Dendritic cell treated with granulocyte-macrophage colony-stimulating factor and Interleukin-4, amounts not matched to agents 40 ng/mL and 50 ng/mL, for 4 days (primary cell): ENCODE measurements around the gene CD46.

Source experiments
- H3K27ac Mint-ChIP-seq: one replicate; pipeline ENCODE4 v1.8.0; 2022; ENCODE audit warnings: mild to moderate bottlenecking, mixed read lengths
- H3K27me3 Mint-ChIP-seq: one replicate; pipeline ENCODE4 v1.8.0; 2022; ENCODE audit warnings: mild to moderate bottlenecking, mixed read lengths
- H3K36me3 Mint-ChIP-seq: one replicate; pipeline ENCODE4 v1.8.0; 2022; ENCODE audit warnings: low read depth, mixed read lengths
- H3K4me1 Mint-ChIP-seq: one replicate; pipeline ENCODE4 v1.8.0; 2022; ENCODE audit warnings: low read depth, mixed read lengths
- H3K4me3 Mint-ChIP-seq: one replicate; pipeline ENCODE4 v1.8.0; 2022; ENCODE audit warnings: mild to moderate bottlenecking, moderate library complexity, mixed read lengths
- H3K9me3 Mint-ChIP-seq: one replicate; pipeline ENCODE4 v1.8.0; 2022; ENCODE audit warnings: mixed read lengths
- intact Hi-C: fragments of 100-400 bp; cut with micrococcal nuclease; formaldehyde crosslinking; loops from one replicate; pipeline ENCODE4 v1.15.0; 2022

Gene CD46

GRCh38 chr1:207838156-207839082 lies 86.6 kb downstream of the CD46 start:
- no peaks in the 10 kb centered on the region for H3K9me3 Mint-ChIP-seq
- H3K27me3 Mint-ChIP-seq, result no peaks in the 10 kb centered on the region
- peak overlapping the region; percentile 3 for H3K27ac Mint-ChIP-seq
- no peak overlapping the region for H3K4me3 Mint-ChIP-seq
- H3K36me3 Mint-ChIP-seq, result peaks cover 69% of the 10 kb centered on the region
- intact Hi-C loops, result no loop called here
- peaks cover 76% of the 10 kb centered on the region for H3K4me1 Mint-ChIP-seq

GRCh38 chr1:207839083-207839413 lies 87.2 kb downstream of the CD46 start:
- H3K4me3 Mint-ChIP-seq, result no peak overlapping the region
- peaks cover 75% of the 10 kb centered on the region for H3K36me3 Mint-ChIP-seq
- no peaks in the 10 kb centered on the region for H3K9me3 Mint-ChIP-seq

GRCh38 chr1:207840380-207840779 lies 88.5 kb downstream of the CD46 start:
- H3K36me3 Mint-ChIP-seq, result peaks cover 75% of the 10 kb centered on the region
- intact Hi-C loops, result no loop called here
- H3K4me3 Mint-ChIP-seq, result no peak overlapping the region
- H3K4me1 Mint-ChIP-seq, result peaks cover 76% of the 10 kb centered on the region
- no peaks in the 10 kb centered on the region for H3K27me3 Mint-ChIP-seq
- no peak overlapping the region for H3K27ac Mint-ChIP-seq
- no peaks in the 10 kb centered on the region for H3K9me3 Mint-ChIP-seq

More at GRCh38 chr1:207839083-207839413, 87.2 kb downstream of the CD46 start:
- intact Hi-C loops, result no loop called here
- peak overlapping the region; percentile 3 for H3K27ac Mint-ChIP-seq
- H3K27me3 Mint-ChIP-seq, result no peaks in the 10 kb centered on the region
- peaks cover 76% of the 10 kb centered on the region for H3K4me1 Mint-ChIP-seq

- Mint-ChIP-seq H3K36me3 (peaks cover 69% of the 10 kb centered on the region), H3K27ac (peak overlapping the region; percentile 44), H3K4me3 (no peak overlapping the region), H3K9me3 (no peaks in the 10 kb centered on the region), H3K27me3 (no peaks in the 10 kb centered on the region), H3K4me1 (peaks cover 76% of the 10 kb centered on the region)
- intact Hi-C loops, result no loop called here
Measured at GRCh38 chr1:207841293-207841692, 89.4 kb downstream of the CD46 start.

- no peaks in the 10 kb centered on the region for H3K9me3 Mint-ChIP-seq
- intact Hi-C loops, result no loop called here
- no peak overlapping the region for H3K4me3 Mint-ChIP-seq
- peaks cover 63% of the 10 kb centered on the region for H3K36me3 Mint-ChIP-seq
- H3K4me1 Mint-ChIP-seq, result peaks cover 70% of the 10 kb centered on the region
- no peak overlapping the region for H3K27ac Mint-ChIP-seq
- H3K27me3 Mint-ChIP-seq, result no peaks in the 10 kb centered on the region
Measured at GRCh38 chr1:207841901-207842300, 90.0 kb downstream of the CD46 start.

GRCh38 chr1:207842506-207842905 lies 90.7 kb downstream of the CD46 start:
- H3K9me3 Mint-ChIP-seq, result no peaks in the 10 kb centered on the region
- H3K36me3 Mint-ChIP-seq, result peaks cover 57% of the 10 kb centered on the region
- no peaks in the 10 kb centered on the region for H3K27me3 Mint-ChIP-seq
- H3K4me3 Mint-ChIP-seq, result no peak overlapping the region
- peaks cover 67% of the 10 kb centered on the region for H3K4me1 Mint-ChIP-seq
- intact Hi-C loops, result no loop called here
- H3K27ac Mint-ChIP-seq, result no peak overlapping the region

- Mint-ChIP-seq H3K4me3 (no peak overlapping the region), H3K27ac (no peak overlapping the region), H3K4me1 (peaks cover 68% of the 10 kb centered on the region), H3K27me3 (no peaks in the 10 kb centered on the region), H3K9me3 (no peaks in the 10 kb centered on the region), H3K36me3 (peaks cover 38% of the 10 kb centered on the region)
- intact Hi-C loops, result no loop called here
Measured at GRCh38 chr1:207844371-207844770, 92.5 kb downstream of the CD46 start.
